ENCODE results near the gene RNU1-4. TPM values are rescaled to one million over a fixed set of nuclear protein-coding genes. Genes with fewer than 3 reads are reported as not detected.
"Not testable (repeated sequence)": the region's sequence is repeated elsewhere in the genome, so short reads cannot be mapped to it uniquely, and the experiment has no call there.

Gene RNU1-4
- total RNA-seq, 4 donors from 2014 or later = under 0.01 TPM

GRCh38 chr1:16741230-16741629, 914 bp downstream of the RNU1-4 start:
- H3K9me3 ChIP-seq; H3K4me3 ChIP-seq; DNase-seq (ENCODE audit: low spot score in 2 of 2); H3K4me1 ChIP-seq; H3K27ac ChIP-seq; H3K36me3 ChIP-seq; H3K27me3 ChIP-seq: not testable (repeated sequence)
- no CpG with 5 or more reads among the region's 11 CpGs for WGBS, 2 donors

GRCh38 chr1:16747660-16748059, 7.3 kb downstream of the RNU1-4 start:
- not testable (repeated sequence) for H3K27ac ChIP-seq; H3K27me3 ChIP-seq; H3K4me3 ChIP-seq; H3K36me3 ChIP-seq; H3K9me3 ChIP-seq; DNase-seq (ENCODE audit: low spot score in 2 of 2); H3K4me1 ChIP-seq
- WGBS, 2 donors = no CpG with 5 or more reads among the region's 5 CpGs

GRCh38 chr1:16748710-16749109, 8.4 kb downstream of the RNU1-4 start:
- DNase-seq (ENCODE audit: low spot score in 2 of 2); H3K9me3 ChIP-seq; H3K4me1 ChIP-seq; H3K4me3 ChIP-seq; H3K27me3 ChIP-seq; H3K27ac ChIP-seq; H3K36me3 ChIP-seq: not testable (repeated sequence)
- 65 to 74% methylated on average over 11 of the region's 26 CpGs for WGBS, 2 donors

- not testable (repeated sequence) for H3K9me3 ChIP-seq; H3K4me3 ChIP-seq; H3K36me3 ChIP-seq; H3K27me3 ChIP-seq; DNase-seq (ENCODE audit: low spot score in 2 of 2); H3K27ac ChIP-seq; H3K4me1 ChIP-seq
- WGBS, 2 donors = no CpG with 5 or more reads among the region's 19 CpGs
Observed at GRCh38 chr1:16749910-16750888, 9.9 kb downstream of the RNU1-4 start.

- not testable (repeated sequence) for H3K27me3 ChIP-seq; H3K4me3 ChIP-seq; H3K36me3 ChIP-seq; H3K27ac ChIP-seq; DNase-seq (ENCODE audit: low spot score in 2 of 2); H3K9me3 ChIP-seq; H3K4me1 ChIP-seq
- WGBS, 2 donors = no CpG with 5 or more reads among the region's 3 CpGs
Observed at GRCh38 chr1:16752770-16753169, 12.5 kb downstream of the RNU1-4 start.

GRCh38 chr1:16755385-16755784, 15.1 kb downstream of the RNU1-4 start:
- H3K27me3 ChIP-seq = peaks cover 0 to 11% of the 10 kb centered on the region in 2 donors
- peak in 1 of 2 donors; percentile 3 for DNase-seq (ENCODE audit: low spot score in 2 of 2)
- H3K36me3 ChIP-seq, H3K27ac ChIP-seq, H3K4me1 ChIP-seq, H3K9me3 ChIP-seq, H3K4me3 ChIP-seq: not testable (repeated sequence)
- 25 to 40% methylated on average over 1 of the region's 1 CpG for WGBS, 2 donors

- not testable (repeated sequence) for H3K9me3 ChIP-seq; DNase-seq (ENCODE audit: low spot score in 2 of 2); H3K4me3 ChIP-seq; H3K4me1 ChIP-seq; H3K36me3 ChIP-seq; H3K27ac ChIP-seq
- WGBS, 2 donors = 77 to 81% methylated on average over 2 of the region's 2 CpGs
- H3K27me3 ChIP-seq = peaks cover 0 to 16% of the 10 kb centered on the region in 2 donors
Observed at GRCh38 chr1:16755932-16756331, 15.6 kb downstream of the RNU1-4 start.

GRCh38 chr1:16757574-16757973, 17.3 kb downstream of the RNU1-4 start:
- WGBS, 2 donors = no CpG with 5 or more reads among the region's 6 CpGs
- peaks cover 0 to 20% of the 10 kb centered on the region in 2 donors for H3K27me3 ChIP-seq
- H3K27ac ChIP-seq; H3K4me3 ChIP-seq; H3K4me1 ChIP-seq; H3K36me3 ChIP-seq; DNase-seq (ENCODE audit: low spot score in 2 of 2); H3K9me3 ChIP-seq: not testable (repeated sequence)

- H3K27ac ChIP-seq, H3K9me3 ChIP-seq, H3K4me3 ChIP-seq, H3K4me1 ChIP-seq, H3K36me3 ChIP-seq: not testable (repeated sequence)
- H3K27me3 ChIP-seq = peaks cover 0 to 20% of the 10 kb centered on the region in 2 donors
- DNase-seq (ENCODE audit: low spot score in 2 of 2) = peak in 1 of 2 donors; percentile 1
- WGBS, 2 donors = 80 to 88% methylated on average over 3 to 4 of the region's 5 CpGs
Observed at GRCh38 chr1:16758060-16758459, 17.7 kb downstream of the RNU1-4 start.

- not testable (repeated sequence) for H3K4me3 ChIP-seq; H3K27ac ChIP-seq; DNase-seq (ENCODE audit: low spot score in 2 of 2); H3K4me1 ChIP-seq; H3K36me3 ChIP-seq; H3K9me3 ChIP-seq
- 67% methylated on average over 3 of the region's 40 CpGs; no CpG with 5 or more reads in 1 of the 2 donors for WGBS, 2 donors
- H3K27me3 ChIP-seq = peaks cover 0 to 20% of the 10 kb centered on the region in 2 donors
Observed at GRCh38 chr1:16759041-16759493, 18.8 kb downstream of the RNU1-4 start.

GRCh38 chr1:16759650-16760455, 19.5 kb downstream of the RNU1-4 start:
- DNase-seq (ENCODE audit: low spot score in 2 of 2); H3K36me3 ChIP-seq; H3K4me1 ChIP-seq; H3K27ac ChIP-seq; H3K4me3 ChIP-seq; H3K9me3 ChIP-seq: not testable (repeated sequence)
- H3K27me3 ChIP-seq = peaks cover 0 to 28% of the 10 kb centered on the region in 2 donors
- no CpG with 5 or more reads among the region's 62 CpGs for WGBS, 2 donors

- peaks cover 0 to 34% of the 10 kb centered on the region in 2 donors for H3K27me3 ChIP-seq
- peak in 1 of 2 donors; percentile 2 for DNase-seq (ENCODE audit: low spot score in 2 of 2)
- not testable (repeated sequence) for H3K27ac ChIP-seq, H3K9me3 ChIP-seq, H3K4me1 ChIP-seq, H3K4me3 ChIP-seq, H3K36me3 ChIP-seq
- 76% methylated on average over 8 of the region's 11 CpGs; no CpG with 5 or more reads in 1 of the 2 donors for WGBS, 2 donors
Observed at GRCh38 chr1:16760456-16760765, 20.1 kb downstream of the RNU1-4 start.

- DNase-seq (ENCODE audit: low spot score in 2 of 2) = peak in 1 of 2 donors; percentile 2
- H3K4me1 ChIP-seq = not testable (repeated sequence)
- 91 to 96% methylated on average over 5 to 11 of the region's 11 CpGs for WGBS, 2 donors
Observed at GRCh38 chr1:16760801-16761200, 20.5 kb downstream of the RNU1-4 start.

More at GRCh38 chr1:16760801-16761200, 20.5 kb downstream of the RNU1-4 start:
- not testable (repeated sequence) for H3K9me3 ChIP-seq, H3K4me3 ChIP-seq, H3K27ac ChIP-seq, H3K36me3 ChIP-seq
- H3K27me3 ChIP-seq = peaks cover 0 to 38% of the 10 kb centered on the region in 2 donors
